H9 (cell line): ENCODE results near the gene NPHP4. TPM values are rescaled to one million over a fixed set of nuclear protein-coding genes. Genes with fewer than 3 reads are reported as not detected.
A peak's percentile ranks its signal among the peaks of the same experiment; 100 is the strongest.

Experiments
- DNase-seq: peaks from one replicate; pipeline ENCODE4 v3.0.0-alpha.2; 2017
- H2AFZ ChIP-seq: one replicate; pipeline ENCODE4 v1.6.1; 2013; ENCODE audit warnings: mild to moderate bottlenecking, low read length, control low read depth, moderate library complexity
- H2AK5ac ChIP-seq: 2 replicates; pipeline ENCODE4 v1.6.1; 2013; ENCODE audit warnings: low read length, control low read depth, mixed read lengths; ENCODE audit not compliant: insufficient read length
- H2BK120ac ChIP-seq: one replicate; pipeline ENCODE4 v1.6.1; 2013; ENCODE audit warnings: low read depth, mild to moderate bottlenecking, low read length, control low read depth, inconsistent platforms; ENCODE audit not compliant: poor library complexity, severe bottlenecking
- H2BK12ac ChIP-seq: 2 replicates; pipeline ENCODE4 v1.6.1; 2013; ENCODE audit warnings: low read length, control low read depth, mixed read lengths, low read depth; ENCODE audit not compliant: insufficient read length
- H2BK15ac ChIP-seq: 2 replicates; pipeline ENCODE4 v1.6.1; 2013; ENCODE audit warnings: low read depth, low read length, control low read depth
- H2BK20ac ChIP-seq: one replicate; pipeline ENCODE4 v1.6.1; 2013; ENCODE audit warnings: low read depth, mild to moderate bottlenecking, low read length, control low read depth, inconsistent platforms; ENCODE audit not compliant: poor library complexity, severe bottlenecking
- H2BK5ac ChIP-seq: 2 replicates; pipeline ENCODE4 v1.6.1; 2013; ENCODE audit warnings: low read length, control low read depth, mixed read lengths; ENCODE audit not compliant: insufficient read length
- H3K14ac ChIP-seq: 2 replicates; pipeline ENCODE4 v1.6.1; 2013; ENCODE audit warnings: low read length, control low read depth; ENCODE audit not compliant: insufficient read depth
- H3K18ac ChIP-seq: 2 replicates; pipeline ENCODE4 v1.6.1; 2013; ENCODE audit warnings: low read depth, mild to moderate bottlenecking, mixed read lengths, low read length, control low read depth; ENCODE audit not compliant: insufficient read length
- H3K23ac ChIP-seq: 2 replicates; pipeline ENCODE4 v1.6.1; 2013; ENCODE audit warnings: low read length, control low read depth, mixed read lengths, low read depth; ENCODE audit not compliant: insufficient read length
- H3K23me2 ChIP-seq: 2 replicates; pipeline ENCODE4 v1.6.1; 2013; ENCODE audit warnings: low read depth, mild to moderate bottlenecking, mixed read lengths, low read length, control low read depth; ENCODE audit not compliant: insufficient read length, poor library complexity, severe bottlenecking
- H3K27ac ChIP-seq: 2 replicates; pipeline ENCODE4 v1.5.1; 2013; ENCODE audit warnings: low read length, control low read depth, mixed read lengths, low read depth; ENCODE audit not compliant: insufficient read length
- H3K27me3 ChIP-seq: 2 replicates; pipeline ENCODE4 v1.6.1; 2013; ENCODE audit warnings: low read length, control low read depth, inconsistent platforms; ENCODE audit not compliant: insufficient read depth
- H3K4ac ChIP-seq: 2 replicates; pipeline ENCODE4 v1.6.1; 2013; ENCODE audit warnings: low read depth, mild to moderate bottlenecking, control low read depth, inconsistent platforms, low read length, moderate library complexity
- H3K4me1 ChIP-seq: 2 replicates; pipeline ENCODE4 v1.6.1; 2013; ENCODE audit warnings: low read length, control low read depth, inconsistent platforms; ENCODE audit not compliant: insufficient read depth
- H3K4me2 ChIP-seq: 2 replicates; pipeline ENCODE4 v1.6.1; 2013; ENCODE audit warnings: low read length, control low read depth, mixed read lengths; ENCODE audit not compliant: insufficient read length, insufficient read depth
- H3K56ac ChIP-seq: 2 replicates; pipeline ENCODE4 v1.6.1; 2013; ENCODE audit warnings: low read depth, mild to moderate bottlenecking, mixed read lengths, low read length, control low read depth; ENCODE audit not compliant: insufficient read length
- H3K79me1 ChIP-seq: 2 replicates; pipeline ENCODE4 v1.6.1; 2013; ENCODE audit warnings: low read depth, mild to moderate bottlenecking, moderate library complexity, low read length, control low read depth, inconsistent platforms; ENCODE audit not compliant: insufficient read depth, poor library complexity, severe bottlenecking
- H3K79me2 ChIP-seq: 2 replicates; pipeline ENCODE4 v1.6.1; 2013; ENCODE audit warnings: low read length, control low read depth, inconsistent platforms; ENCODE audit not compliant: insufficient read depth
- H3K9ac ChIP-seq: 2 replicates; pipeline ENCODE4 v1.6.1; 2013; ENCODE audit warnings: low read length, control low read depth, mixed read lengths; ENCODE audit not compliant: insufficient read length; ENCODE audit errors: extremely low read depth
- H3K9me3 ChIP-seq: one replicate; pipeline ENCODE4 v1.6.1; 2013; ENCODE audit warnings: low read depth, low read length, inconsistent platforms; ENCODE audit not compliant: control insufficient read depth
- H3T11ph ChIP-seq: one replicate; pipeline ENCODE4 v1.6.1; 2013; ENCODE audit warnings: mild to moderate bottlenecking, low read length, control low read depth, inconsistent platforms
- H4K20me1 ChIP-seq: one replicate; pipeline ENCODE4 v1.6.1; 2013; ENCODE audit not compliant: control insufficient read depth, insufficient read length, insufficient read depth
- H4K5ac ChIP-seq: 2 replicates; pipeline ENCODE4 v1.6.1; 2013; ENCODE audit warnings: low read depth, mild to moderate bottlenecking, mixed read lengths, low read length, control low read depth; ENCODE audit not compliant: insufficient read length
- H4K8ac ChIP-seq: replicated peaks from 2 replicates; pipeline ENCODE4 v1.6.1; 2013; ENCODE audit warnings: low read length, control low read depth, mixed read lengths, low read depth; ENCODE audit not compliant: insufficient read length
- H4K91ac ChIP-seq: 2 replicates; pipeline ENCODE4 v1.6.1; 2013; ENCODE audit warnings: low read depth, mild to moderate bottlenecking, moderate library complexity, mixed read lengths, low read length, control low read depth; ENCODE audit not compliant: insufficient read length
- H3K27ac Mint-ChIP-seq, 3 experiments: 2 replicates in 2 of 3; 3 replicates in 1 of 3; pipeline ENCODE4 v1.8.0; 2020 to 2021; ENCODE audit warnings: mixed read lengths in 3 of 3, mild to moderate bottlenecking in 1 of 3, moderate library complexity in 1 of 3
- H3K27me3 Mint-ChIP-seq: 2 replicates; pipeline ENCODE4 v1.8.0; 2021; ENCODE audit warnings: low read depth, mild to moderate bottlenecking, moderate library complexity, mixed read lengths
- H3K36me3 Mint-ChIP-seq, 3 experiments: 2 replicates in 2 of 3; 3 replicates in 1 of 3; pipeline ENCODE4 v1.8.0; 2020 to 2021; ENCODE audit warnings: low read depth in 3 of 3, mixed read lengths in 3 of 3; ENCODE audit not compliant: insufficient read depth in 1 of 3
- H3K4me1 Mint-ChIP-seq, 2 experiments: 2 replicates each; pipeline ENCODE4 v1.8.0; 2020; ENCODE audit warnings: mixed read lengths in 2 of 2
- H3K4me3 Mint-ChIP-seq, 2 experiments: 2 replicates in 1 of 2; 3 replicates in 1 of 2; pipeline ENCODE4 v1.8.0; 2020 to 2021; ENCODE audit warnings: mild to moderate bottlenecking in 2 of 2, mixed read lengths in 2 of 2, moderate library complexity in 1 of 2
- H3K9me3 Mint-ChIP-seq, 2 experiments: 2 replicates in 1 of 2; 3 replicates in 1 of 2; pipeline ENCODE4 v1.8.0; 2020; ENCODE audit warnings: mild to moderate bottlenecking in 2 of 2, mixed read lengths in 2 of 2, moderate library complexity in 1 of 2
- CTCF ChIP-seq: fragments of 200-600 bp; sonication (generic); conservative IDR thresholded peaks from 3 replicates; pipeline ENCODE4 v1.8.0; 2021; ENCODE audit warnings: antibody characterized with exemption, mild to moderate bottlenecking
- WGBS: extraction: QIAGEN DNeasy Blood & Tissue Kit; methylation state at CpG from one replicate; pipeline ENCODE4 v1.1.7; 2013; ENCODE audit warnings: missing lambda C conversion rate, low lambda C conversion rate, mixed read lengths; ENCODE audit not compliant: insufficient read length; ENCODE audit errors: extremely low coverage; 5-methylcytosine and 5-hydroxymethylcytosine counted together
- total RNA-seq: library from RNA; stranded (reverse); gene quantifications from 2 replicates; pipeline ENCODE4 v1.2.1, GENCODE V29; 2021

Gene NPHP4
- total RNA-seq, 1 experiment from 2014 or later, result 17.6 TPM

- Histone ChIP-seq H2BK12ac (no peak overlapping the region), H3K27ac (no peak overlapping the region), H2AK5ac (no peak overlapping the region), H2AFZ (no peak overlapping the region), H3K14ac (no peak overlapping the region; the same call in 1 of the 2 replicates), H2BK5ac (no peak overlapping the region), H3K79me1 (no peaks in the 10 kb centered on the region), H3K4me1 (peaks cover 2% of the 10 kb centered on the region; the same call in 1 of the 2 replicates), H3K4me2 (peak overlapping the region; percentile 7), H4K8ac (no peak overlapping the region), H3K23ac (no peak overlapping the region), H2BK20ac (no peak overlapping the region), H3K18ac (peak overlapping the region; percentile 13), H3T11ph (no peak overlapping the region), H3K9me3 (no peaks in the 10 kb centered on the region), H3K4ac (no peak overlapping the region), H3K56ac (no peak overlapping the region), H3K9ac (no peak overlapping the region), H2BK120ac (no peak overlapping the region), H4K5ac (no peak overlapping the region), H3K23me2 (no peaks in the 10 kb centered on the region), H2BK15ac (no peak overlapping the region), H4K91ac (no peak overlapping the region), H4K20me1 (no peaks in the 10 kb centered on the region), H3K79me2 (no peaks in the 10 kb centered on the region), H3K27me3 (no peaks in the 10 kb centered on the region)
- DNase-seq, result peak; percentile 92
- Mint-ChIP-seq H3K36me3 (no peaks in the 10 kb centered on the region), H3K27ac (no peak overlapping the region), H3K27me3 (peaks cover 15% of the 10 kb centered on the region), H3K9me3 (no peaks in the 10 kb centered on the region), H3K4me3 (no peak overlapping the region), H3K4me1 (peaks cover 0 to 19% of the 10 kb centered on the region in 2 experiments; a peak in 2 of 4 replicates)
- no peak for TF ChIP-seq CTCF
- WGBS, result no CpG with 5 or more reads among the region's 34 CpGs
Observed at GRCh38 chr1:6026095-6026809, 34.0 kb upstream of the NPHP4 start.
